H1 (cell line): ENCODE results near the gene KIF5C. TPM values are rescaled to one million over a fixed set of nuclear protein-coding genes. Genes with fewer than 3 reads are reported as not detected.

ENCODE experiments used
- CBX8 ChIP-seq: fragments of 300-800, 300-1000 bp; sonication (generic); IDR thresholded peaks from 2 replicates; pipeline ENCODE4 v1.7.1; 2016; ENCODE audit warnings: low read depth, low read length, borderline replicate concordance
- GABPA ChIP-seq: IDR thresholded peaks from 2 replicates; pipeline ENCODE4 v1.6.1; 2011; ENCODE audit warnings: mild to moderate bottlenecking, low read length, moderate library complexity, borderline replicate concordance; ENCODE audit not compliant: insufficient read depth
- POU5F1 ChIP-seq: IDR thresholded peaks from 2 replicates; pipeline ENCODE4 v1.6.1; 2011; ENCODE audit warnings: low read depth, mild to moderate bottlenecking, low read length, moderate library complexity
- SP1 ChIP-seq: IDR thresholded peaks from 2 replicates; pipeline ENCODE4 v1.6.1; 2011; ENCODE audit warnings: low read depth, low read length
- polyA plus RNA-seq, 7 experiments: library from polyadenylated mRNA; depleted of rRNA in 3 of 7; stranded (reverse) in 5 of 7; unstranded in 2 of 7; fragments of >200 nt in 5 of 7; fragments of 200-250 nt in 2 of 7; gene quantifications; 1 replicate in 5 of 7; 2 replicates in 1 of 7; 4 replicates in 1 of 7; pipeline versions ENCODE4 v1.2.1 to v1.2.3, GENCODE V29; 2011 to 2013; ENCODE audit warnings: missing spikeins in 2 of 7, mixed read lengths in 2 of 7
- total RNA-seq: library from RNA; stranded (reverse); fragmentation: NEBNext Ultra II Directional; extraction: Animal tissue kit (Norgen Biotek cat#: 25700); gene quantifications from 2 replicates; pipeline ENCODE4 v1.2.1, GENCODE V29; 2021
- TF ChIP-seq, protein P1 (sequence below): fragments of 300-600 bp; sonication (generic); IDR thresholded peaks from 2 replicates; pipeline ENCODE4 v1.7.1; 2012; ENCODE audit warnings: low read length, moderate library complexity, mild to moderate bottlenecking, inconsistent platforms; ENCODE audit not compliant: insufficient replicate concordance
- TF ChIP-seq, protein P2 (sequence below), 3 experiments: IDR thresholded peaks; 1 replicate in 2 of 3; 2 replicates in 1 of 3; pipeline versions ENCODE4 v1.5.1 to v1.6.1; 2011; ENCODE audit warnings: low read length in 3 of 3, mild to moderate bottlenecking in 3 of 3, inconsistent platforms in 2 of 3, low read depth in 1 of 3, moderate library complexity in 1 of 3; ENCODE audit not compliant: insufficient read depth in 1 of 3; ENCODE audit errors: control extremely low read depth in 1 of 3
- TF ChIP-seq, protein P3 (sequence below): IDR thresholded peaks from 2 replicates; pipeline ENCODE4 v1.6.1; 2012; ENCODE audit warnings: inconsistent platforms
- TF ChIP-seq, protein P4 (sequence below): IDR thresholded peaks from 2 replicates; pipeline ENCODE4 v1.6.1; 2011; ENCODE audit warnings: low read length, improper control_type of control experiment

KIF5C gene
- total and polyA plus RNA-seq, 2 of the 8 experiments (the other 6 are each of a cell fraction or from before 2014, with no cell fraction given): 16.3 to 66.4 TPM

DNA sequence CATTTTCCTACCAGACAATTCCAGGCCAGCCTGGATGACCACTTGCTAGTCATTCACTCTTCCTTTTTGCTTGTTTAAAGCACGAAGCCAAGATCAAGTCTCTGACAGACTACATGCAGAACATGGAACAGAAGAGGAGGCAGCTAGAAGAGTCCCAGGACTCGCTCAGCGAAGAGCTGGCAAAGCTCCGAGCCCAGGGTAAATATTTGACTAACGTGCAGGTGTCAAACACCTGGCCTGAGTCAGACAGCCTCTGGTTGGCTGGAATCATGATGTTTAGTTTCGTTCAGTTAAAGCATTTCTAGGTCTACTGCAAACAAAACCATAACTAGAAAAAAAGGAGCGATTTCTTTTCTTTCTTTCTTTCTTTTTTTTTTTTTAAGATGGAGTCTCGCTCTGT, 119.3 kb downstream of the KIF5C start (continued):
- TF ChIP-seq, protein P1, sequence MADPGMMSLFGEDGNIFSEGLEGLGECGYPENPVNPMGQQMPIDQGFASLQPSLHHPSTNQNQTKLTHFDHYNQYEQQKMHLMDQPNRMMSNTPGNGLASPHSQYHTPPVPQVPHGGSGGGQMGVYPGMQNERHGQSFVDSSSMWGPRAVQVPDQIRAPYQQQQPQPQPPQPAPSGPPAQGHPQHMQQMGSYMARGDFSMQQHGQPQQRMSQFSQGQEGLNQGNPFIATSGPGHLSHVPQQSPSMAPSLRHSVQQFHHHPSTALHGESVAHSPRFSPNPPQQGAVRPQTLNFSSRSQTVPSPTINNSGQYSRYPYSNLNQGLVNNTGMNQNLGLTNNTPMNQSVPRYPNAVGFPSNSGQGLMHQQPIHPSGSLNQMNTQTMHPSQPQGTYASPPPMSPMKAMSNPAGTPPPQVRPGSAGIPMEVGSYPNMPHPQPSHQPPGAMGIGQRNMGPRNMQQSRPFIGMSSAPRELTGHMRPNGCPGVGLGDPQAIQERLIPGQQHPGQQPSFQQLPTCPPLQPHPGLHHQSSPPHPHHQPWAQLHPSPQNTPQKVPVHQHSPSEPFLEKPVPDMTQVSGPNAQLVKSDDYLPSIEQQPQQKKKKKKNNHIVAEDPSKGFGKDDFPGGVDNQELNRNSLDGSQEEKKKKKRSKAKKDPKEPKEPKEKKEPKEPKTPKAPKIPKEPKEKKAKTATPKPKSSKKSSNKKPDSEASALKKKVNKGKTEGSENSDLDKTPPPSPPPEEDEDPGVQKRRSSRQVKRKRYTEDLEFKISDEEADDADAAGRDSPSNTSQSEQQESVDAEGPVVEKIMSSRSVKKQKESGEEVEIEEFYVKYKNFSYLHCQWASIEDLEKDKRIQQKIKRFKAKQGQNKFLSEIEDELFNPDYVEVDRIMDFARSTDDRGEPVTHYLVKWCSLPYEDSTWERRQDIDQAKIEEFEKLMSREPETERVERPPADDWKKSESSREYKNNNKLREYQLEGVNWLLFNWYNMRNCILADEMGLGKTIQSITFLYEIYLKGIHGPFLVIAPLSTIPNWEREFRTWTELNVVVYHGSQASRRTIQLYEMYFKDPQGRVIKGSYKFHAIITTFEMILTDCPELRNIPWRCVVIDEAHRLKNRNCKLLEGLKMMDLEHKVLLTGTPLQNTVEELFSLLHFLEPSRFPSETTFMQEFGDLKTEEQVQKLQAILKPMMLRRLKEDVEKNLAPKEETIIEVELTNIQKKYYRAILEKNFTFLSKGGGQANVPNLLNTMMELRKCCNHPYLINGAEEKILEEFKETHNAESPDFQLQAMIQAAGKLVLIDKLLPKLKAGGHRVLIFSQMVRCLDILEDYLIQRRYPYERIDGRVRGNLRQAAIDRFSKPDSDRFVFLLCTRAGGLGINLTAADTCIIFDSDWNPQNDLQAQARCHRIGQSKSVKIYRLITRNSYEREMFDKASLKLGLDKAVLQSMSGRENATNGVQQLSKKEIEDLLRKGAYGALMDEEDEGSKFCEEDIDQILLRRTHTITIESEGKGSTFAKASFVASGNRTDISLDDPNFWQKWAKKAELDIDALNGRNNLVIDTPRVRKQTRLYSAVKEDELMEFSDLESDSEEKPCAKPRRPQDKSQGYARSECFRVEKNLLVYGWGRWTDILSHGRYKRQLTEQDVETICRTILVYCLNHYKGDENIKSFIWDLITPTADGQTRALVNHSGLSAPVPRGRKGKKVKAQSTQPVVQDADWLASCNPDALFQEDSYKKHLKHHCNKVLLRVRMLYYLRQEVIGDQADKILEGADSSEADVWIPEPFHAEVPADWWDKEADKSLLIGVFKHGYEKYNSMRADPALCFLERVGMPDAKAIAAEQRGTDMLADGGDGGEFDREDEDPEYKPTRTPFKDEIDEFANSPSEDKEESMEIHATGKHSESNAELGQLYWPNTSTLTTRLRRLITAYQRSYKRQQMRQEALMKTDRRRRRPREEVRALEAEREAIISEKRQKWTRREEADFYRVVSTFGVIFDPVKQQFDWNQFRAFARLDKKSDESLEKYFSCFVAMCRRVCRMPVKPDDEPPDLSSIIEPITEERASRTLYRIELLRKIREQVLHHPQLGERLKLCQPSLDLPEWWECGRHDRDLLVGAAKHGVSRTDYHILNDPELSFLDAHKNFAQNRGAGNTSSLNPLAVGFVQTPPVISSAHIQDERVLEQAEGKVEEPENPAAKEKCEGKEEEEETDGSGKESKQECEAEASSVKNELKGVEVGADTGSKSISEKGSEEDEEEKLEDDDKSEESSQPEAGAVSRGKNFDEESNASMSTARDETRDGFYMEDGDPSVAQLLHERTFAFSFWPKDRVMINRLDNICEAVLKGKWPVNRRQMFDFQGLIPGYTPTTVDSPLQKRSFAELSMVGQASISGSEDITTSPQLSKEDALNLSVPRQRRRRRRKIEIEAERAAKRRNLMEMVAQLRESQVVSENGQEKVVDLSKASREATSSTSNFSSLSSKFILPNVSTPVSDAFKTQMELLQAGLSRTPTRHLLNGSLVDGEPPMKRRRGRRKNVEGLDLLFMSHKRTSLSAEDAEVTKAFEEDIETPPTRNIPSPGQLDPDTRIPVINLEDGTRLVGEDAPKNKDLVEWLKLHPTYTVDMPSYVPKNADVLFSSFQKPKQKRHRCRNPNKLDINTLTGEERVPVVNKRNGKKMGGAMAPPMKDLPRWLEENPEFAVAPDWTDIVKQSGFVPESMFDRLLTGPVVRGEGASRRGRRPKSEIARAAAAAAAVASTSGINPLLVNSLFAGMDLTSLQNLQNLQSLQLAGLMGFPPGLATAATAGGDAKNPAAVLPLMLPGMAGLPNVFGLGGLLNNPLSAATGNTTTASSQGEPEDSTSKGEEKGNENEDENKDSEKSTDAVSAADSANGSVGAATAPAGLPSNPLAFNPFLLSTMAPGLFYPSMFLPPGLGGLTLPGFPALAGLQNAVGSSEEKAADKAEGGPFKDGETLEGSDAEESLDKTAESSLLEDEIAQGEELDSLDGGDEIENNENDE: no peak
- TF ChIP-seq SP1 (no peak), POU5F1 (no peak), GABPA (no peak), CBX8 (no peak)
- TF ChIP-seq, protein P2, sequence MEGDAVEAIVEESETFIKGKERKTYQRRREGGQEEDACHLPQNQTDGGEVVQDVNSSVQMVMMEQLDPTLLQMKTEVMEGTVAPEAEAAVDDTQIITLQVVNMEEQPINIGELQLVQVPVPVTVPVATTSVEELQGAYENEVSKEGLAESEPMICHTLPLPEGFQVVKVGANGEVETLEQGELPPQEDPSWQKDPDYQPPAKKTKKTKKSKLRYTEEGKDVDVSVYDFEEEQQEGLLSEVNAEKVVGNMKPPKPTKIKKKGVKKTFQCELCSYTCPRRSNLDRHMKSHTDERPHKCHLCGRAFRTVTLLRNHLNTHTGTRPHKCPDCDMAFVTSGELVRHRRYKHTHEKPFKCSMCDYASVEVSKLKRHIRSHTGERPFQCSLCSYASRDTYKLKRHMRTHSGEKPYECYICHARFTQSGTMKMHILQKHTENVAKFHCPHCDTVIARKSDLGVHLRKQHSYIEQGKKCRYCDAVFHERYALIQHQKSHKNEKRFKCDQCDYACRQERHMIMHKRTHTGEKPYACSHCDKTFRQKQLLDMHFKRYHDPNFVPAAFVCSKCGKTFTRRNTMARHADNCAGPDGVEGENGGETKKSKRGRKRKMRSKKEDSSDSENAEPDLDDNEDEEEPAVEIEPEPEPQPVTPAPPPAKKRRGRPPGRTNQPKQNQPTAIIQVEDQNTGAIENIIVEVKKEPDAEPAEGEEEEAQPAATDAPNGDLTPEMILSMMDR (IDR thresholded peaks at IDR 0.05; ENCODE audit: control extremely low read depth in 1 of 3, insufficient read depth in 1 of 3, low read depth in 1 of 3, low read length in 3 of 3): no peak
- TF ChIP-seq, protein P3, sequence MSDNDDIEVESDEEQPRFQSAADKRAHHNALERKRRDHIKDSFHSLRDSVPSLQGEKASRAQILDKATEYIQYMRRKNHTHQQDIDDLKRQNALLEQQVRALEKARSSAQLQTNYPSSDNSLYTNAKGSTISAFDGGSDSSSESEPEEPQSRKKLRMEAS: no peak
- TF ChIP-seq, protein P4, sequence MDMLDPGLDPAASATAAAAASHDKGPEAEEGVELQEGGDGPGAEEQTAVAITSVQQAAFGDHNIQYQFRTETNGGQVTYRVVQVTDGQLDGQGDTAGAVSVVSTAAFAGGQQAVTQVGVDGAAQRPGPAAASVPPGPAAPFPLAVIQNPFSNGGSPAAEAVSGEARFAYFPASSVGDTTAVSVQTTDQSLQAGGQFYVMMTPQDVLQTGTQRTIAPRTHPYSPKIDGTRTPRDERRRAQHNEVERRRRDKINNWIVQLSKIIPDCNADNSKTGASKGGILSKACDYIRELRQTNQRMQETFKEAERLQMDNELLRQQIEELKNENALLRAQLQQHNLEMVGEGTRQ: no peak
